ENCODE data around the gene DDT.
A peak's percentile ranks its signal among the peaks of the same experiment; 100 is the strongest.
"Not testable (repeated sequence)": the region's sequence is repeated elsewhere in the genome, so short reads cannot be mapped to it uniquely, and the experiment has no call there.

The DDT gene

GRCh38 chr22:23956301-23956900 lies 17.8 kb downstream of the DDT start:
- not testable (repeated sequence) for H3K4me3 ChIP-seq (ENCODE audit: low read length)
- DNase-seq (ENCODE audit: low read depth), result peak; percentile 9
- TF ChIP-seq CTCF (conservative IDR thresholded peaks at IDR 0.05; ENCODE audit: low read depth, low read length), result peak; percentile 79

DNA sequence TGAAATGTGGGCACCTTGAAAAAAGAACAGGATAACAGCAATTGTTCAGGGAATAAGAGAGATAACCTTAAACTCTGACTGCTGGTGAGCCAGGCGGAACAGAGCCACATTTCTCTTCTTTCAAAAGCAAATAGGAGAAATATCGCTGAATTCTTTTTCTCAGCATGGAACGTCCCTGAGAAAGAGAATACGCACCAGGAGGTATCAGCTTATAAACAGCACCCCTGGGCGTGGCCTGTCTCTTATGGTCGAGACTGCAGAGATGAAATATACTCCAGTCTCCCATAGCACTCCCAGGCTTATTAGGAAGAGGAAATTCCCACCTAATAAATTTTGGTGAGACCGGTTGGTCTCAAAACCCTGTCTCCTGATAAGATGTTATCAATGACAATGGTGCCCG lies 18.4 kb downstream of the DDT start:
- not testable (repeated sequence) for DNase-seq (ENCODE audit: low read depth); H3K4me3 ChIP-seq (ENCODE audit: low read length)

GRCh38 chr22:23954991-23955305 lies 19.3 kb downstream of the DDT start:
- H3K4me3 ChIP-seq (ENCODE audit: low read length); DNase-seq (ENCODE audit: low read depth): not testable (repeated sequence)

- not testable (repeated sequence) for DNase-seq (ENCODE audit: low read depth); H3K4me3 ChIP-seq (ENCODE audit: low read length)
Measured at GRCh38 chr22:23954193-23954990, 19.8 kb downstream of the DDT start.

DNA sequence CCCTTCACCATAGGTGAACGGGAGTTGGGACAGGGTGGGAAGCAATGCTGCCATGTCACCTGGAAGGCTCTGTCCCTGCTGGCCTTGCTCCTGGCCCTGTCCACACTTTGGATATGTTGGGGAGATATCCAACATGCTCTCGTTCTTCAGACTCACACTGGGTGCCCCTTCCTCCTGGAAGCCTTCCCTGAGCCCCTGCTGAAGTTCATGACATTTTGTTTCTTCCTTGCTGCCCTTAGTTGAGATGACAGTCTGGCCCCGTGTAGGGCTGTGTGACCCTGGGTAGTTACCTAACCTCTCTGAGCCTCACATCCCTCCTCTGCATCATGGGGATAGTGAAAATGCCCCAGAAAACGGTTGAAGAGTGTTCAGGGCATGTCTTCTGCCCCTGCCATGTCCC lies 20.8 kb downstream of the DDT start:
- not testable (repeated sequence) for DNase-seq (ENCODE audit: low read depth); H3K4me3 ChIP-seq (ENCODE audit: low read length)

DNA sequence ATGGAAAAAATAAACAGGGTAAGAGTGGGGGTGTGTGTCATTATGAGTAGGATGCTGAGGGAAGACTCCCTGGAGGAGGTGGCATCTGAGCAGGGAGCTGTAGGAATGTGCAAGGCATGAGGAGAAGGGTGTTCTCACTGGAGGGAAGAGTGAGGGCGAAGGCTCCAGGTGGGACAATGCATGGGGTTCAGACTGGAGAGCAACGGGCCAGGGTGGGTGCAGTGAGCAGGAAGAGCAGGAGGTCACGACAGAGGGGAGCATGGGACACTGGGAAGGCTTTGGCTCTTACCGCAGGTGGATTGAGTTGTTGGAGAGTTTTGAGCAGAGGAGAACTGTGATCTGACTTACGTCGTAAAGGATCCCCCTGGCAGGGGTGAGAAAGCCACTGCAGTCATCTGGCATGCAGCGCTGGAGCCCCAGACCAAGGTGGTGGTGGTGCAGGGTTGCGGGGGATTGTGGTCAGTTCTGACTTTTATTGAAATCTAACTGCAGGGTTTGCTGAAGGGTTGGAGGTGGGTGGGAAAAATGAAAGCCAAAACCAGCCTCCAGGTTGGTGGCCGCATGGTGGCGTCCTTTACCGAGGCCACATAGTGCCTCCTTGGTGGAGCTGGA lies 21.3 kb downstream of the DDT start:
- H3K4me3 ChIP-seq (ENCODE audit: low read length); DNase-seq (ENCODE audit: low read depth): not testable (repeated sequence)

GRCh38 chr22:23951383-23951782 lies 22.9 kb downstream of the DDT start:
- H3K4me3 ChIP-seq (ENCODE audit: low read length); DNase-seq (ENCODE audit: low read depth): not testable (repeated sequence)

- not testable (repeated sequence) for DNase-seq (ENCODE audit: low read depth)
Measured at GRCh38 chr22:23949764-23950163, 24.5 kb downstream of the DDT start.

GRCh38 chr22:23947391-23947790 lies 26.9 kb downstream of the DDT start:
- DNase-seq (ENCODE audit: low read depth); H3K4me3 ChIP-seq (ENCODE audit: low read length): not testable (repeated sequence)

More at GRCh38 chr22:23949764-23950163, 24.5 kb downstream of the DDT start:
- not testable (repeated sequence) for H3K4me3 ChIP-seq (ENCODE audit: low read length)

- not testable (repeated sequence) for DNase-seq (ENCODE audit: low read depth); H3K4me3 ChIP-seq (ENCODE audit: low read length)
Measured at GRCh38 chr22:23940166-23940565, 34.1 kb downstream of the DDT start.

GRCh38 chr22:23939017-23939357 lies 35.3 kb downstream of the DDT start:
- no peak for TF ChIP-seq CTCF (conservative IDR thresholded peaks at IDR 0.05; ENCODE audit: low read depth, low read length)
- no peak overlapping the region for H3K4me3 ChIP-seq (ENCODE audit: low read length)
- DNase-seq (ENCODE audit: low read depth), result no peak

GRCh38 chr22:23938328-23939016 lies 35.8 kb downstream of the DDT start:
- no peak for TF ChIP-seq CTCF (conservative IDR thresholded peaks at IDR 0.05; ENCODE audit: low read depth, low read length)
- H3K4me3 ChIP-seq (ENCODE audit: low read length), result no peak overlapping the region
- no peak for DNase-seq (ENCODE audit: low read depth)

All from retinal pigment epithelial cell (primary cell).